CD14-positive monocyte (primary cell): ENCODE results near the gene IFNA2. TPM values are rescaled to one million over a fixed set of nuclear protein-coding genes. Genes with fewer than 3 reads are reported as not detected.
"Not testable (repeated sequence)": the region's sequence is repeated elsewhere in the genome, so short reads cannot be mapped to it uniquely, and the experiment has no call there.

Source experiments
- DNase-seq, 3 donors: peaks; one replicate each; pipeline ENCODE4 v3.0.0-alpha.2; 2011 to 2022
- H2AFZ ChIP-seq: 2 replicates; pipeline ENCODE4 v1.6.0; 2012; ENCODE audit warnings: mild to moderate bottlenecking, low read depth, low read length, inconsistent platforms; ENCODE audit not compliant: insufficient read depth, poor library complexity, severe bottlenecking
- H3K27ac ChIP-seq, 2 donors: 1 replicate in 1 of 2; 2 replicates in 1 of 2; pipeline ENCODE4 v1.5.1; 2012 to 2013; ENCODE audit warnings: low read length in 2 of 2, control low read depth in 1 of 2, inconsistent platforms in 1 of 2, low read depth in 1 of 2, mild to moderate bottlenecking in 1 of 2
- H3K27me3 ChIP-seq, 2 donors: one replicate each; pipeline versions ENCODE4 v1.6.0 to v1.6.1; 2011 to 2013; ENCODE audit warnings: low read length in 2 of 2; ENCODE audit not compliant: control insufficient read depth in 2 of 2, insufficient read depth in 2 of 2
- H3K36me3 ChIP-seq, 2 donors: replicated peaks in 1 of 2; 1 replicate in 1 of 2; 2 replicates in 1 of 2; pipeline versions ENCODE4 v1.5.1 to v1.6.1; 2012 to 2013; ENCODE audit warnings: low read length in 2 of 2, control low read depth in 1 of 2, inconsistent platforms in 1 of 2, mild to moderate bottlenecking in 1 of 2; ENCODE audit not compliant: insufficient read depth in 2 of 2, control insufficient read depth in 1 of 2
- H3K4me1 ChIP-seq, 2 donors: 1 replicate in 1 of 2; 2 replicates in 1 of 2; pipeline versions ENCODE4 v1.5.1 to v1.6.1; 2012 to 2013; ENCODE audit warnings: low read length in 2 of 2, control low read depth in 1 of 2, inconsistent platforms in 1 of 2, mild to moderate bottlenecking in 1 of 2, moderate library complexity in 1 of 2; ENCODE audit not compliant: insufficient read depth in 2 of 2, control insufficient read depth in 1 of 2
- H3K4me2 ChIP-seq: replicated peaks from 2 replicates; pipeline ENCODE3; 2012; ENCODE audit warnings: low read length, moderate library complexity, mild to moderate bottlenecking; ENCODE audit not compliant: poor library complexity, severe bottlenecking; ENCODE audit errors: extremely low read depth
- H3K4me3 ChIP-seq, 3 experiments: fragments of 200-600 bp in 1 of 3; sonication (generic) in 1 of 3; replicated peaks in 1 of 3; 1 replicate in 2 of 3; 2 replicates in 1 of 3; pipeline ENCODE4 v1.5.1; 2011 to 2013; ENCODE audit warnings: low read length in 3 of 3, mild to moderate bottlenecking in 3 of 3, control low read depth in 2 of 3, low read depth in 2 of 3, inconsistent platforms in 1 of 3, moderate library complexity in 1 of 3
- H3K79me2 ChIP-seq: 2 replicates; pipeline ENCODE4 v1.6.0; 2012; ENCODE audit warnings: mild to moderate bottlenecking, control low read depth, inconsistent platforms, low read length, moderate library complexity; ENCODE audit not compliant: insufficient read depth
- H3K9ac ChIP-seq: 2 replicates; pipeline ENCODE4 v1.6.0; 2017; ENCODE audit warnings: low read length, mild to moderate bottlenecking; ENCODE audit not compliant: insufficient read depth, poor library complexity, severe bottlenecking
- H3K9me3 ChIP-seq, 2 donors: replicated peaks in 1 of 2; 1 replicate in 1 of 2; 2 replicates in 1 of 2; pipeline versions ENCODE4 v1.5.1 to v1.6.1; 2012 to 2013; ENCODE audit warnings: low read length in 2 of 2, control low read depth in 1 of 2; ENCODE audit not compliant: control insufficient read depth in 1 of 2, insufficient read depth in 1 of 2
- H4K20me1 ChIP-seq: 2 replicates; pipeline ENCODE4 v1.6.0; 2012; ENCODE audit warnings: mild to moderate bottlenecking, low read length, control low read depth, moderate library complexity; ENCODE audit not compliant: insufficient read depth
- H3K27ac Mint-ChIP-seq, 7 donors: one replicate each; pipeline ENCODE4 v1.8.0; 2020; ENCODE audit warnings: mild to moderate bottlenecking in 7 of 7, mixed read lengths in 7 of 7, moderate library complexity in 6 of 7, inconsistent platforms in 2 of 7
- H3K27me3 Mint-ChIP-seq, 3 donors: one replicate each; pipeline ENCODE4 v1.8.0; 2021 to 2022; ENCODE audit warnings: low read depth in 3 of 3, mild to moderate bottlenecking in 3 of 3, mixed read lengths in 3 of 3, moderate library complexity in 3 of 3, inconsistent platforms in 1 of 3
- H3K36me3 Mint-ChIP-seq, 2 donors: one replicate each; pipeline ENCODE4 v1.8.0; 2020; ENCODE audit warnings: mixed read lengths in 2 of 2, inconsistent platforms in 1 of 2, mild to moderate bottlenecking in 1 of 2
- H3K4me1 Mint-ChIP-seq: one replicate; pipeline ENCODE4 v1.8.0; 2020; ENCODE audit warnings: mild to moderate bottlenecking, mixed read lengths
- H3K4me3 Mint-ChIP-seq, 2 donors: one replicate each; pipeline ENCODE4 v1.8.0; 2020; ENCODE audit warnings: mild to moderate bottlenecking in 2 of 2, mixed read lengths in 2 of 2, moderate library complexity in 1 of 2
- H3K9me3 Mint-ChIP-seq, 7 donors: one replicate each; pipeline ENCODE4 v1.8.0; 2020 to 2022; ENCODE audit warnings: mixed read lengths in 7 of 7, mild to moderate bottlenecking in 6 of 7, moderate library complexity in 6 of 7, inconsistent platforms in 2 of 7
- CTCF ChIP-seq: fragments of 200-600 bp; IDR thresholded peaks from one replicate; pipeline ENCODE4 v1.8.0; 2022; ENCODE audit warnings: antibody characterized with exemption, mild to moderate bottlenecking
- WGBS: methylation state at CpG from one replicate; pipeline ENCODE4 v1.1.5; 2013; ENCODE audit warnings: missing lambda C conversion rate; ENCODE audit not compliant: insufficient coverage; 5-methylcytosine and 5-hydroxymethylcytosine counted together
- intact Hi-C, 2 donors: fragments of 100-400 bp; cut with micrococcal nuclease; formaldehyde crosslinking; loops; one replicate each; pipeline versions ENCODE4 v1.15.0 to v1.15.1; 2023
- polyA plus RNA-seq, 3 donors: library from polyadenylated mRNA; depleted of rRNA in 1 of 3; unstranded in 2 of 3; stranded (reverse) in 1 of 3; fragments of 300-500 nt in 2 of 3; fragments of >200 nt in 1 of 3; fragmentation: Illumina TruSeq in 2 of 3; gene quantifications; 1 replicate in 2 of 3; 2 replicates in 1 of 3; pipeline ENCODE4 v1.2.3, GENCODE V29; 2012 to 2021

The IFNA2 gene
- polyA plus RNA-seq, 3 donors, result not detected

- Histone ChIP-seq H3K4me2 (no peak within 1 kb of the TSS), H3K36me3 (no peaks in the 10 kb centered on the region), H2AFZ (no peak within 1 kb of the TSS), H3K4me1 (no peaks in the 10 kb centered on the region), H3K79me2 (no peaks in the 10 kb centered on the region), H3K27ac (no peak within 1 kb of the TSS), H3K9ac (no peak within 1 kb of the TSS), H3K27me3 (no peaks in the 10 kb centered on the region), H4K20me1 (no peaks in the 10 kb centered on the region), H3K9me3 (no peaks in the 10 kb centered on the region), H3K4me3 (no peak within 1 kb of the TSS)
- TF ChIP-seq CTCF, result no peak
- no peaks in the 10 kb centered on the region for H3K9me3 Mint-ChIP-seq
- peaks cover 2 to 18% (median 8%) of the 10 kb centered on the region in 3 donors for H3K27me3 Mint-ChIP-seq
- H3K27ac Mint-ChIP-seq, result no peak within 1 kb of the TSS
- no peak within 1 kb of the TSS for H3K4me3 Mint-ChIP-seq
- H3K4me1 Mint-ChIP-seq, result peaks cover 4% of the 10 kb centered on the region
- DNase-seq, result no peak
- no CpG with 5 or more reads among the region's 3 CpGs for WGBS
- H3K36me3 Mint-ChIP-seq, result no peaks in the 10 kb centered on the region
- intact Hi-C loops, result no loop called here
These were observed 17.2 kb downstream of the IFNA2 start, which contains the start of gene IFNA13 for GRCh38 chr9:21367957-21368356. Gene IFNA13, minus strand, starts transcription at chr9:21368057. Its CDS starts 47 bp downstream, at chr9:21368010.

GRCh38 chr9:21367169-21367568 is 18.0 kb downstream of the IFNA2 start:
- H3K9ac ChIP-seq, H4K20me1 ChIP-seq, H3K9me3 ChIP-seq, H3K36me3 Mint-ChIP-seq, H3K36me3 ChIP-seq, H3K79me2 ChIP-seq, H3K4me1 Mint-ChIP-seq, H3K4me2 ChIP-seq, H3K27ac Mint-ChIP-seq, H3K4me3 ChIP-seq, H3K27ac ChIP-seq, H3K4me3 Mint-ChIP-seq, intact Hi-C loops, H3K27me3 ChIP-seq, H2AFZ ChIP-seq, DNase-seq, H3K9me3 Mint-ChIP-seq, H3K4me1 ChIP-seq: not testable (repeated sequence)
- WGBS, result no CpG with 5 or more reads among the region's 2 CpGs
- peaks cover 3 to 16% (median 8%) of the 10 kb centered on the region in 3 donors for H3K27me3 Mint-ChIP-seq
